NCI-H1930 (cell line): Measurements from ENCODE around the gene COX8C.

ENCODE experiments used
- DNase-seq, 2 experiments: peaks; one replicate each; lab custom pipeline; 2025; lab: John Stamatoyannopoulos, UW

Gene COX8C, protein sequence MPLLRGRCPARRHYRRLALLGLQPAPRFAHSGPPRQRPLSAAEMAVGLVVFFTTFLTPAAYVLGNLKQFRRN

GRCh38 chr14:93346926-93347721, at the start of gene COX8C:
COX8C (plus strand) TSS chr14:93347182; CDS start chr14:93347269, 87 bp downstream.
- DNase-seq = no peak

DNA sequence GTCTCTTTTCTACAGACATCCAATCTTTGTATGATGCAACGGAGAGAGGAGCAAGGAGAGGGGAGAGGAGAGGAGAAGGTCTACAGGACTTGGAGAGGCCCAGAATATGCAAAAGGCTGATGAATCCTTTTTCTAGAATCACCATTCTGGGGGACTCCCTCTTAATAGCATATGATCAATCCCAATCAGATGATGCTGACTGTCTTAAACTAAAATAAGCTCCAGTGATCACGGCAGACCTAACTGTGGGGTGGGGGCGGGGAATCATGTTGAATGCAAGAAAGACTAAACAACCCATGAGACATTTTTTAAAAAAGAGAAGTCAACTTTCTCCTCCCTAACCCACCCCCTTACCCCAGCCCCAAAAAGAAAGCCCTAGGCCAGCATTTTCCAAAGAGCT, 47.6 kb upstream of the COX8C start:
- DNase-seq = no peak

DNA sequence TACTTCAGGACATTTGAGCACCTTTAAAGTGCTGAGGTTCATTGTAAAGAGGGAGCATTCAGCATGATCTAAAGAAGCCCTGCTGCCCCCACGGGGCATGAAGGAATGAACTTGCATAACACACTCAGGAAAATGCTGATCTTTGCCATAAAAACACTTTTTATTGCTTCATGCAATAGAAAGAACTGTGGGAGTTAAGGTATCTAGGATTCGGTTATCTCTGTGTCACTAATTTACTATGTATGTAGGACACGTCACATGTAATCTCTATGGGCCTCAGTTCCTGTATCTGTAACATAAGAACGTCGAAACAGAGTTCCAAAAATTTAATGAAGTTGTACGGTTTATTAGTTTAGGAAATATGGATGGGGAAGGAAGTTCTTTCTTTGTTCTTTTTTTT, 47.1 kb upstream of the COX8C start:
- DNase-seq = no peak

DNA sequence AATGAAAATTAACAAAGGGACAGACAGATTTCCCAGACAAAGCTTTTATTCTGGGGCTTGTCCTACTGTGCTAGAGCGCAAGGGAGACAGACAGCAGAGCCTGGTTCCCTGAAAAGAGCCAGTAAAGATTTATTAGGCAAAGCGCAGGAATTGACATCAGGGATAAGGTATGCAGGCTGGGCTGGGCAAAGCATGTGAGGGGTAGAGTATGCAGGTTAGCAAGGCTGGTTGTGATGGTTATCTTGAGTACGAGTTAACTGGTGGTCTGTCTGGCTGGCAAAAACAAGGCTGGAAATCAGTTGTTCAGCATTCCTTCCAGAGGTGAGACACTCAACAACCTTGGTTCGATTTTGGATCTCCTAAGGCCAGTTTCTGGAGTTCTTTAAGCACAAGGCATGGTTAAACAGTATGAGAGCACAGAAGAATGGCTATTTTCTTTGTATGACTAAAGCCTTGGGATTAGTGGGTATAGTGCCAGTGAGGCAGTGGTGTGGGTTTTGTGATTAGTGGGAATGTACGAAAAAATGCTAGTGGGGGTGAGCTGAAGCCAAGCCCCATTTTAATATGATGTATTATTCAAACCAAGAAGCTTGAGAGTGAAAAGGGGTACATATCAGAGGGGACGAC, 45.0 kb upstream of the COX8C start:
- no peak for DNase-seq

DNA sequence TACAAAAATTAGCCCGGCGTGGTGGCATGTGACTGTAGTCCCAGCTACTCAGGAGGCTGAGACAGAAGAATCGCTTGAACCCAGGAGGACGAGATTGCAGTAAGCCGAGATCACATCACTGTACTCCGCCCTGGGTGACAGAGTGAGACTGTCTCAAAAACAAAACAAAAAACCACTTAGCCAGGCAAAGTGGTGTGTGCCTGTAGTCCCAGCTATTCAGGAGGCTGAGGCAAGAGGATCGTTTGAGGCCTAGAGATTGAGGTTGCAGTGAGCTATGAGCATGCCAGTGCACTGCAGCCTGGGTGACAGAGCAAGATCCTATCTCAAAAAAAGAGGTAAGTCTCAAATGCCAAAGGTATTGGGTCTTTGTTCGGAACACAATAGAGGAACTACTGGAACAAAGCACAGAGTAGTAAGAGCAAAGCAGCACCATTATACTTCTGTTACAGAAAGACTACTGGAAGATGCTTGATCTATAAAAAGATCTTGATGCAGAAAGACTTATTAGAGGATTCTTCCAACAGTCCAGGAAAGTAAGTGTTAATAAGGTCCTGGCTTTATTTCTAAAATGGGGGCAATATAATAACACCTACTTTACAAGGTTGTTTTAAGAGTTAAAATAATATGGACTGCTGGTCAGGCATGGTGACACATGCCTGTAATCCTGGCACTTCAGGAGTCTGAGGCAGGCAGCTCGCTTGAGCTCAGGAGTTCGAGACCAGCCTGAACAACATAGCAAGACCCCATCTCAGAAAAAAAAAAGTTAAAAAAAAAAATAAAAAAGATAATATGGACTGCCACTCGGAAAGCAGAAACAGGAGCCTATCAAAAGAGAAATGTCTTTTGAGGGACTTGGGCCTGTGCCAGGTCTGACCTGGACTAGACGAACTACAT, 44.0 kb upstream of the COX8C start:
- DNase-seq = no peak

DNA sequence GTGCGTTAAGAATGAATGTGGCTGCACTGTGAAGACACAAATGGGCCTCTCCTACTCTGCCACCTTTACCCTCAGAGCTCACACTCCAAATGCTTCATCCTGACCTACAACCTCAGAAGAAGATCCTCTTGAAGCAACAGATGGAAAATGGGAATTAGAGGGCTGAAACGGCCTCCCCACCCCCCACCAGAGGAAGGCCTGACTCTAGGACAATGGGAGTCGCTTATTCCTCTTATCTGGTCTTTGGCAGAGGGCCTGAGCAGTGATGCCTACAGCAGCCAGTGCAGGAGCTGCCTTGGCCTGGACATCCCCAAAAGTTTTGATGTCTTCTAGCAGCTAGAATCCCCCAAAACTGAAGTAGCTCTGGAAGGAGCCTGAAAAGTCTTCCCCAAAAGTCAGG, 43.3 kb upstream of the COX8C start:
- no peak for DNase-seq

GRCh38 chr14:93304771-93305170, 42.2 kb upstream of the COX8C start:
- DNase-seq = no peak

DNA sequence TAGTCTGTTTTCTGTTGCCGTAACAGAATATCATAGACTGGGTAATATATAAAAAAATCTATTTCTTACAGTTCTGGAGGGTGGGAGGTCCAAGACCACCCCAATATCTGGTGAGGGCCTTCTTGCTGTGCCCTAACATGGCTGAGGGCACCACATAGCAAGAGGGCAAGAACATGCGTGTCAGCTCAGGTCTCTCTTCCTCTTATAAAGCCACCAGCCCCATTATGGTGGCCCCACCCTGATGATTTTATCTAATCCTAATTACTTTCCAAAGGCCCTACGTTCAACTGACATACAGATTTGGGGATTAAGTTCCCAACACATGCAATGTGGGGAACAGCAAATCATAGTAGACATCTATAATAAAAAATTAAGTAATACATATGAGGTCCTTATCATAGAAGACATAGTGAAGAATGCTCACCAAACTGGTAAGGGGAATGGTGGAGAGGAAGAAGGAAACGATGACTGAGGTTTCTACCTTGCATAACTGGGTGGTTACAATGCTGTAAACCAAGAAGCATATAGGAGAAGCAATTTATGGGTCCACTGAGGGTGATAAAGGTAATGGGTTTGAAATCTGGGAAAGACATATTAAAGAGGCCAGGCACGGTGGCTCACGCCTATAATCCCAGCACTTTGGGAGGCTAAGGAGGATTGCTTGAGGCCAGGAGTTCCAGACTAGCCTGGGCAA, 41.1 kb upstream of the COX8C start:
- no peak for DNase-seq

GRCh38 chr14:93306812-93307211, 40.2 kb upstream of the COX8C start:
- DNase-seq = no peak

DNA sequence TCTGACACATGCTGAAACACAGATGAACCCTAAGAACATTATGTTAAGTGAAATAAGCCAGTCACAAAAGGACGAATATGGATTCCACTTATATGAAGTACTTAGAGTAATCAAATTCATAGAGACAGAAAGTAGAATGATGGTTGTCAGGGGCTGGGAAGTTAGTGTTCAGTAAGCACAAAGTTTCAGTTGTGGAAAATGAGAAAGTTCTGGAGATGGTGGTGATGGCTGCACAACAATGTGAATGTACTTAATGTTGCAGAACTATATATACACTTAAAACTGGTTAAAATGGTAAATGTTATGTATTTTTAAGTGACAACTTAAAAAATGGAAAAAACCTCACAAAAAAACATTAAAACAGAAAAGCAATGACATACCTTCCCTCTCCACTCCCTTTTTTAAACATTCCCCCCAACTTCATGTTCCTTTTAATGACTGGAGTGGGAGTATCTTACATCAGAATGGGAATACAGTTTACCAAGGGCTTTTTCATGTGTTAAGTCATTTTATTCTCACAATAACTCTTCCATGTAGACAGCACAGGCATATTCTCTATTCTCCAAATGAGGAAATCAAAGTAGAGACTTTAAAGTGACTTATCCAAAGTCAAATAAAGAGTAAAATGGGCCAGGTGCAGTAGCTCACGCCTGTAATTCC, 38.2 kb upstream of the COX8C start:
- DNase-seq = no peak

GRCh38 chr14:93309427-93309966, 37.5 kb upstream of the COX8C start:
- DNase-seq = no peak

- DNase-seq = no peak
Observed at GRCh38 chr14:93311082-93311481, 35.9 kb upstream of the COX8C start.

GRCh38 chr14:93315575-93315974, 31.4 kb upstream of the COX8C start:
- DNase-seq = no peak

DNA sequence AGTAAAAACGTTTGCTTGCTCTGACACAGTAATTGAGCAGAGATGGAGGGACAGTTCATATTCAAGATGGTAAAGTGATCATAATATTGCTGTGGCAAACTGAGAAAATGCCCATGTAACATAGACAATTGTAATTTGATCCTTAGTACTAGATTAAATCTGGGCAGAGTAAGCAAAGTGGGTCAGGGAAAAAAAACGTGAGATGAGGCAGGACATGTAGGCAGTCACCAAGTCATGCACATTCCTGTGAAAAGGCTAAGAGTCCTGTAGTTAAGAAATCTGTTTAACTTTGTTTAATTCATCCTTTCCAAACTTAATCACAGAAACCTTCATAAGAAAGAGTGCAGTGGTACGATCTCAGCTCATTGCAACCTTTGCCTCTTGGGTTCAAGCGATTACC, 30.3 kb upstream of the COX8C start:
- DNase-seq = no peak

DNA sequence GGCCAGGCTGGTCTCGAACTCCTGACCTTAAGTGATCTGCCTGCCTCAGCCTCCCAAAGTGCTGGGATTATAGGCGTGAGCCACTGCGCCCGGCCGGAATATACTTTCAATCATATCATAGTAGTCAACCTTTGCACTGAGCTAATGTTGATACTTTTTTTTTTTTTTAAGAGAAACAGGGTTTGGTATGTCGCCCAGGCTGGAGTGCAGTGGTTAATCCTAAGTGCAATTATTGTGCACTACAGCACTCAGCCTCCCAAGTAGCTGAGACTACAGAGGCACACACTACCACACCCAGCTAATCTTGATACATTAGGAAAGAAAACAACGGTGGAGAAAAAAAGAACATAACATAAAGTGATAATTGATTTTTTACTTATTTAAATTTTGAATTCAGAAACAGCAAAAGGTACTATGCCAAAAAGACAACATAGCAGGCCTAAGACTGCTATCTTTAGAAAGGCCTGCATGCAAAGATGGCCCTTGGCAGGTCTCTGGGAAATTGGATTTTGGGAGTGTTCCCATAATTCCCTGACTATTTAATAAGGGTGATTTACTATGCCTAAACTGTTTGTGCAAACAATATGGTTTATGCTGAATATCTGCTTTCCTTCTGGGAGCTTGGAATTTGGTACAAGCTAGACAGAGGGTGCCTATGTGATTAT, 29.6 kb upstream of the COX8C start:
- DNase-seq = no peak

DNA sequence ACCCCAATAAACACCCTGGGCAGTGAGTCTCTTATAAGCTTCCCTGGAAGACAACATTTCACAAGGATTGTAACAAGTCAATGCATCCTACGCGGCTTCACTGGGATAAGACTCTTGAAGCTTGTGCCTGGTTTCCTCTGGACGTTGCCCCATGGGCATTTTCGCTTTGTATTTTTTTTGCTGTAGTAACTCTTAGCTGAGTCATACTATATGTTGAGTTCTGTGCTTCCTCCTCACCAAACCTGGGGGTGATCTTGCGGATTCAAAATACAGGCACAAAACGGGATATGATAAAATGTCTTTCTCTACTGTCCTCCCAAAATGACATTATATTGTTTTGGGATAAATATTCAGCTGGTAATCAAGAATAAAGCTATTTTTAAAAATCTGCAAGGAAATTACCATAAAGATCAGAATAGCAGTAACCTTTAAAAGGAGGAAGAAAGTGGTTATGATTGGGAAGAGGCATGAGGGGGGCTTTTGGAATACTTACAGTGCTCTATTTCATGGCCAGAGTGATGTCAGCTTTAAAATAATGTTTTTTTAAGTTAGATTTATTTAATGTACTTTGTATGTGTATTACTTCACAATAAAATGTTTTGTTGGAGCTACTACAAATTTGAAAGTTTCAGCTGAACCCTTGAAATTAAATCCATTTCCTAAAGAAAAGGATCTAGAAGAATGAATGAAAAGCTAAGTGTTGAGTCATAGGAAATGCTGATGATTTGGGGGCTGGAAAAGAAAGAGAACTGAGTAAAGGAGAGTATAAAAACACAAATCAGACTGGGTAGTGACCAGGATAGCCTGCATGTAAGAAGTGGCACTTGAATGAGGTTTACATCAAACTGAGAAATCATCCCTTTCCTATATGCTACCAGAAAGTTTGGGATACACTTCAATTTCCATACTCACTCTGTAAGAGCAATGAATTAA, 28.8 kb upstream of the COX8C start:
- DNase-seq = no peak

DNA sequence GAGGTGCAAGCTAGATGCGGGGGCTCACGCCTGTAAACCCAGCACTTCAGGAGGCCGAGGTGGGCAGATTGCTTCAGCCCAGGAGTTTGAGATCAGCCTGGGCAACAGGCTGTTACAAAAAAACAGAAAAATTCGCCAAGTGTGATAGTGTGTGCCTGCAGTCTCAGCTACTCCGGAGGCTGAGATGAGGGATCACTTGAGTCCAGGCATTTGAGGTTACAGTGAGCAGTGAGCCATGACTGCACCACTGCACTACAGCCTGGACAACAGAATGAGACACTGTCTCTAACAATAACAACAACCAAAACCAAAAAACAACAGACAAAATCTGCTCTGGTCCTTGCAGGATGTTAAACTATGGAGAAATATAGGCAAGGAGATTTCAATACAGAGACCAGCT, 28.1 kb upstream of the COX8C start:
- no peak for DNase-seq

GRCh38 chr14:93319494-93319893, 27.5 kb upstream of the COX8C start:
- no peak for DNase-seq

DNA sequence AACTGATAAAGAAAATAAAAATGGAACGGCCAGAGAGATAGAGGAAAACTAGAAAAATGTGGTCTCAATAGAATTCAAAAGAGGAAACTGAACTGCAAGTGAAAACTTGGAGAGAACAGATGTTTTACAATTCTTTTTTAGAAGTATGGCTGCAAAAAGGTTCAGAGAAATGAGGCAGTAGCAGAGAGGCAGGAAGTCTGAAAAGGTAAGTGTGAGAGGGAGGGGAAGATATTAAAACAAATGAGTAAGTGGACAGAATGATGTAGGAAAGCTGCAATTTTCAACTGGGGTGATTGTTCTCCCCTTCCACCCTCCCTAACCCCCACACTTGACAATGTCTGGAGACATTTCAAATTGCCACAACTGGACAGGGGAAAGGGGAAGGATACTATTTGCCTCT, 27.0 kb upstream of the COX8C start:
- DNase-seq = no peak
